HepG2 (cell line): ENCODE measurements around the gene PARN. TPM values are rescaled to one million over a fixed set of nuclear protein-coding genes. Genes with fewer than 3 reads are reported as not detected.

Experiments used
- AHDC1 ChIP-seq: sonication (generic); formaldehyde crosslinking; IDR thresholded peaks from 2 replicates; pipeline ENCODE4 v1.5.1; 2020; ENCODE audit warnings: mild to moderate bottlenecking, missing genetic modification reagents, borderline replicate concordance
- ASH2L ChIP-seq: fragments of 300-600, 200-600 bp; sonication (generic); IDR thresholded peaks from 2 replicates; pipeline ENCODE4 v1.7.0; 2017; ENCODE audit warnings: low read depth, mild to moderate bottlenecking, moderate library complexity, mixed read lengths, low read length; ENCODE audit not compliant: insufficient read length
- HIC2 ChIP-seq: sonication (generic); formaldehyde crosslinking; IDR thresholded peaks from 2 replicates; pipeline ENCODE4 v1.9.0; 2022; ENCODE audit warnings: low read depth, missing genetic modification reagents
- HMG20A ChIP-seq: IDR thresholded peaks from 2 replicates; pipeline ENCODE4 v1.6.1; 2016; ENCODE audit warnings: borderline replicate concordance
- IKZF5 ChIP-seq: IDR thresholded peaks from 2 replicates; pipeline ENCODE4 v1.6.1; 2018; ENCODE audit warnings: missing genetic modification reagents, mild to moderate bottlenecking, missing compliant biosample characterization
- KMT2A ChIP-seq: sonication (generic); formaldehyde crosslinking; IDR thresholded peaks from 2 replicates; pipeline ENCODE4 v1.4.0; 2020; ENCODE audit warnings: missing genetic modification reagents
- MIER3 ChIP-seq: IDR thresholded peaks from 2 replicates; pipeline ENCODE4 v1.6.1; 2016; ENCODE audit warnings: missing compliant biosample characterization, borderline replicate concordance
- SAP130 ChIP-seq: IDR thresholded peaks from 2 replicates; pipeline ENCODE4 v1.6.1; 2016; ENCODE audit warnings: low read depth
- SOX6 ChIP-seq, 2 experiments: fragments of 450-650 bp in 1 of 2; sonication (generic) in 1 of 2; formaldehyde crosslinking in 1 of 2; IDR thresholded peaks; 2 replicates each; pipeline versions ENCODE4 v1.4.0 to v1.6.1; 2017 to 2020; ENCODE audit warnings: antibody characterized with exemption in 1 of 2, mild to moderate bottlenecking in 1 of 2, missing genetic modification reagents in 1 of 2
- STAG1 ChIP-seq: sonication (generic); formaldehyde crosslinking; IDR thresholded peaks from 2 replicates; pipeline ENCODE4 v1.4.0; 2020; ENCODE audit warnings: missing genetic modification reagents
- TARDBP ChIP-seq: sonication (generic); formaldehyde crosslinking; IDR thresholded peaks from 2 replicates; pipeline ENCODE4 v1.8.0; 2022; ENCODE audit warnings: mild to moderate bottlenecking, missing genetic modification reagents
- TFDP2 ChIP-seq: sonication (generic); formaldehyde crosslinking; IDR thresholded peaks from 2 replicates; pipeline ENCODE4 v1.4.0; 2020; ENCODE audit warnings: missing genetic modification reagents
- ZNF292 ChIP-seq: sonication (generic); formaldehyde crosslinking; IDR thresholded peaks from 2 replicates; pipeline ENCODE4 v1.8.1; 2022; ENCODE audit warnings: mild to moderate bottlenecking, low read depth, missing genetic modification reagents, borderline replicate concordance
- ZNF3 ChIP-seq: IDR thresholded peaks from 2 replicates; pipeline ENCODE4 v1.7.0; 2017; ENCODE audit warnings: inconsistent platforms
- ZNF337 ChIP-seq: sonication (generic); formaldehyde crosslinking; IDR thresholded peaks from 2 replicates; pipeline ENCODE4 v1.5.1; 2020; ENCODE audit warnings: missing genetic modification reagents, low read depth, mild to moderate bottlenecking, borderline replicate concordance
- ZNF816 ChIP-seq: sonication (generic); formaldehyde crosslinking; IDR thresholded peaks from 2 replicates; pipeline ENCODE4 v1.8.0; 2022; ENCODE audit warnings: missing genetic modification reagents, mild to moderate bottlenecking, borderline replicate concordance
- polyA plus RNA-seq, 8 experiments: library from polyadenylated mRNA; depleted of rRNA in 3 of 8; stranded (reverse) in 7 of 8; unstranded in 1 of 8; fragments of >200 nt; fragmentation: Illumina TruSeq in 4 of 8; extraction: Trizol in 4 of 8; gene quantifications; 2 replicates each; pipeline versions ENCODE4 v1.2.1 to v1.2.3, GENCODE V29; 2011 to 2016; ENCODE audit warnings: low read depth in 4 of 8, missing spikeins in 1 of 8, mixed read lengths in 1 of 8; ENCODE audit not compliant: insufficient read depth in 1 of 8
- total RNA-seq, 5 experiments: library from RNA; depleted of rRNA; stranded (reverse); fragments of >200 nt; fragmentation: Illumina TruSeq; extraction: Trizol; gene quantifications; 2 replicates each; pipeline ENCODE4 v1.2.3, GENCODE V29; 2016; ENCODE audit warnings: low read depth in 1 of 5
- TF ChIP-seq, protein P1 (sequence below): IDR thresholded peaks from 2 replicates; pipeline ENCODE4 v1.6.1; 2018; ENCODE audit warnings: missing genetic modification reagents

PARN gene
- total and polyA plus RNA-seq, 2 of the 13 experiments (the other 11 are each of a cell fraction or from before 2014, with no cell fraction given), result 13.3 to 47.6 TPM

DNA sequence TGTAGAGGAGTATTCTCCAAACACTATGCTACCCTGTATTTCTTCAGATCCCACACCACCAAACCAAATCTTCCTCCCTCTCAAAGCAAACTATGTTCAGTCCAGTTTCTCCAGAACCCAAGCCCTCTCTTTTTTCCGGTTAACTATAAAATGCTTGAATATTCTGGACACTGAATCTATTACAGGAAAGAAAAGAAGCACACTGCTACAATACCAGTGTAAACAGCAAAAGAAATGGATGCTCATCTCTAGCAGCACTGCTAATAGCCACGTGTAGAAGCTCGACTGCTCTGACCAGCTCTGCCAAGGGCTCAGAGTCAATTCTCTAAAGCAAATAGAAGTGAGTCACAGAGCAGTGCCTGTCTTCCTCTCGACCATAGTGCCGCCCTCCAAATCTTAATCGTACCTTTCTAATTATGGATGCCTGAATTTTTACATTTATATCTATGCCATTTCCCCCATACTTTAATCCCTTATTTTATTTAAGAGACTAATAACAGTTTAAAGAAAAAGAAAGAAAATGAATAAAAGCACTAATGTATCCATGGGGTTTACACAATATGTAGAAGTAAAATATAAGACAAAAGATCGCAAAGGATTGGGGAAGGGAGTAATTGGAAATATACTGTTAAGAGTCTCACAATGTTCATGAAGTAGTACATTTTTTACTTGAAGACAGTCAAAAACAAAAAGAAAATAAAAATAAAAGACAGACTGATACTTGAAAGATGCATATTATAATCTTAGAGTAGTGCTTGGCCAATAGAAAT, 154.5 kb downstream of the PARN start (continued):
- TF ChIP-seq AHDC1 (peak; percentile 84; the same call in 1 of the 2 replicates), IKZF5 (CRISPR knock-in tag) (peak; percentile 76; the same call in 1 of the 2 replicates), HIC2 (0 out of 2 replicates have a peak, but pooled peaks have one; percentile 23), ZNF816 (CRISPR knock-in tag) (peak; percentile 83), SAP130 (CRISPR knock-in tag) (peak; percentile 95), ZNF3 (CRISPR knock-in tag) (no peak), ASH2L (peak; percentile 61), STAG1 (CRISPR knock-in tag) (peak; percentile 32; the same call in 1 of the 2 replicates), MIER3 (peak; percentile 68; the same call in 1 of the 2 replicates), HMG20A (CRISPR knock-in tag) (0 out of 2 replicates have a peak, but pooled peaks have one; percentile 27), TARDBP (peak; percentile 47; the same call in 1 of the 2 replicates), ZNF337 (peak; percentile 85; the same call in 1 of the 2 replicates), SOX6 (IDR thresholded peaks at IDR 0.05) (no peak), SOX6 (CRISPR knock-in tag; IDR thresholded peaks at IDR 0.05) (peak; percentile 36; the same call in 1 of the 2 replicates), KMT2A (CRISPR knock-in tag) (peak; percentile 69; the same call in 1 of the 2 replicates), TFDP2 (CRISPR knock-in tag) (peak; percentile 51; the same call in 1 of the 2 replicates), ZNF292 (CRISPR knock-in tag) (peak; percentile 87; the same call in 1 of the 2 replicates)
- TF ChIP-seq, protein P1, sequence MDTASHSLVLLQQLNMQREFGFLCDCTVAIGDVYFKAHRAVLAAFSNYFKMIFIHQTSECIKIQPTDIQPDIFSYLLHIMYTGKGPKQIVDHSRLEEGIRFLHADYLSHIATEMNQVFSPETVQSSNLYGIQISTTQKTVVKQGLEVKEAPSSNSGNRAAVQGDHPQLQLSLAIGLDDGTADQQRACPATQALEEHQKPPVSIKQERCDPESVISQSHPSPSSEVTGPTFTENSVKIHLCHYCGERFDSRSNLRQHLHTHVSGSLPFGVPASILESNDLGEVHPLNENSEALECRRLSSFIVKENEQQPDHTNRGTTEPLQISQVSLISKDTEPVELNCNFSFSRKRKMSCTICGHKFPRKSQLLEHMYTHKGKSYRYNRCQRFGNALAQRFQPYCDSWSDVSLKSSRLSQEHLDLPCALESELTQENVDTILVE (CRISPR knock-in tag), result no peak
